Measurements from ENCODE around the gene PSTPIP1. TPM values are rescaled to one million over a fixed set of nuclear protein-coding genes. Genes with fewer than 3 reads are reported as not detected.

Gene PSTPIP1
- total and polyA plus RNA-seq, 10 of the 15 experiments (the other 5 are each of a cell fraction or from before 2014, with no cell fraction given) = 0.50 to 29.3 (median 14.5) TPM

DNA sequence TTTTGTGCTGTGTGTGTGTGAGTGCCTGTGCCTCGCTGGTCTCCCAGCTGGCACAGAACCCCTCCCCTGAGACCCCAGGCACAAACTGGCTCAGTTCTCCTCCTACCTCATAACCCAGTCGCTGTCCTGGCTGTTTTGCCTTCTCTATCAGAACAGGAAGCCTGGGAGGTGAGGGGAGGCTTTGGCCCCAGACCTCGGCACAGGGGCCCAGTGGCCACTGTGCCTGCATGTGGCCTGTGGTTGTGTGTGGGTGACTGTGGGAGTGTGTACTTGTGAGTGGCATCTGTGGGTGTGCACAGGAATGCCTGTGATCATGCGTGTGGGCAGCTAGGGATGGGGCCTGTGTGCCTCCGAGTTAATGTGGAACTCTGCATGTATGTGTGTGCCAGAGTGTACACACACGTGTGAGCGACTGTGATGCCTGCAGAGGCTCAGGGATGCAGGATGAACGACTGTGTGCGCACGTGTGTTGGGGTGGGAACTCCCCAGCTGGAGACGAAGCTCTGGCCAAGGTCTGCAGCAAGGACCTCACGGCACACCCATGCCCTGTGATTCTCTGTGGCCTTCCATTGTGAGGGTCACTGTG lies 32.3 kb downstream of the PSTPIP1 start:
- DNase-seq (ENCODE audit: low read depth, low spot score) (no peak), ATAC-seq (no peak), FAIRE-seq (no peak)
- no peak overlapping the region for H3K27ac ChIP-seq (ENCODE audit: control insufficient read depth, insufficient read depth)
- ChIA-PET RAD21 (ENCODE audit: unreplicated experiment) (interaction anchor here (15.5 kb wide), 1 partner anchor 49 kb away, joined by 259 read pairs; no protein-coding TSS in a partner anchor), CTCF (interaction anchor here (1.0 to 17.4 kb wide), 5 partner anchors 8 to 516 kb away, joined by 3 to 483 read pairs (median 11); partner anchors contain the start of gene PSTPIP1), SMC1A (ENCODE audit: uncharacterized antibody, unreplicated experiment) (interaction anchor here (22.2 kb wide), 1 partner anchor 53 kb away, joined by 375 read pairs; no protein-coding TSS in a partner anchor), POLR2A (interaction anchor here (0.8 kb wide), 1 partner anchor 40 kb away, joined by 4 read pairs; no protein-coding TSS in a partner anchor)
- H3K4me1 ChIP-seq (ENCODE audit: control insufficient read depth, insufficient read depth, low read length) = peaks cover 6% of the 10 kb centered on the region
- no peak overlapping the region for H3K4me3 ChIP-seq
- 71% methylated on average over 12 of the region's 12 CpGs for WGBS (ENCODE audit: insufficient coverage, insufficient replicate concordance, low lambda C conversion rate, missing lambda C conversion rate)
- H4K20me1 ChIP-seq (ENCODE audit: control insufficient read depth, insufficient read depth) = no peaks in the 10 kb centered on the region
- H2AFZ ChIP-seq (ENCODE audit: control insufficient read depth, low read depth, low read length) = no peak overlapping the region
- intact Hi-C loops (cut with micrococcal nuclease; ENCODE audit: unreplicated experiment) = no loop called here
- no TSS peak for BruUV-seq (replicated peaks)
- no peaks in the 10 kb centered on the region for H3K36me3 ChIP-seq (ENCODE audit: control insufficient read depth in 2 of 2, insufficient read depth in 2 of 2, low read length in 1 of 2)
- TF ChIP-seq NRF1 (conservative IDR thresholded peaks at IDR 0.05; ENCODE audit: low read depth, low read length) = no peak
- TF ChIP-seq, protein P1, sequence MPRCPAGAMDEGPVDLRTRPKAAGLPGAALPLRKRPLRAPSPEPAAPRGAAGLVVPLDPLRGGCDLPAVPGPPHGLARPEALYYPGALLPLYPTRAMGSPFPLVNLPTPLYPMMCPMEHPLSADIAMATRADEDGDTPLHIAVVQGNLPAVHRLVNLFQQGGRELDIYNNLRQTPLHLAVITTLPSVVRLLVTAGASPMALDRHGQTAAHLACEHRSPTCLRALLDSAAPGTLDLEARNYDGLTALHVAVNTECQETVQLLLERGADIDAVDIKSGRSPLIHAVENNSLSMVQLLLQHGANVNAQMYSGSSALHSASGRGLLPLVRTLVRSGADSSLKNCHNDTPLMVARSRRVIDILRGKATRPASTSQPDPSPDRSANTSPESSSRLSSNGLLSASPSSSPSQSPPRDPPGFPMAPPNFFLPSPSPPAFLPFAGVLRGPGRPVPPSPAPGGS (IDR thresholded peaks at IDR 0.05; ENCODE audit: borderline replicate concordance, insufficient read depth, low read depth, low read length, poor library complexity, severe bottlenecking) = peak; percentile 44
- TF ChIP-seq ZNF274 (IDR thresholded peaks at IDR 0.05; ENCODE audit: insufficient read depth, insufficient read length) = no peak
- TF ChIP-seq GABPA (IDR thresholded peaks at IDR 0.05; ENCODE audit: low read depth) = no peak
- in situ Hi-C loops (cut with MboI) = no loop called here
- no peaks in the 10 kb centered on the region for H3K79me2 ChIP-seq (ENCODE audit: control insufficient read depth, insufficient read depth, low read length)
- no peak overlapping the region for H3K4me2 ChIP-seq (ENCODE audit: control insufficient read depth, insufficient read depth)
- no peak overlapping the region for H3K9ac ChIP-seq (ENCODE audit: control insufficient read depth, insufficient read depth, low read length)
- no peaks in the 10 kb centered on the region for H3K27me3 ChIP-seq (replicated peaks in 1 of 2; ENCODE audit: control insufficient read depth in 2 of 2, insufficient read depth in 2 of 2, low read length in 1 of 2)
- no peaks in the 10 kb centered on the region for H3K9me3 ChIP-seq (replicated peaks; ENCODE audit: control insufficient read depth, insufficient read depth, low read length)
